Thyroid gland (tissue), 4 donors: ENCODE measurements around the gene VGLL4. TPM values are rescaled to one million over a fixed set of nuclear protein-coding genes. Genes with fewer than 3 reads are reported as not detected.

Experiments
- DNase-seq, 2 donors: peaks; one replicate each; pipeline ENCODE4 v3.0.0-alpha.2; 2019
- H3K27ac ChIP-seq, 3 donors: fragments of 200-600 bp; sonication (generic); 1 replicate in 2 of 3; 2 replicates in 1 of 3; pipeline ENCODE4 v1.5.1; 2016 to 2019; ENCODE audit warnings: mild to moderate bottlenecking in 1 of 3, moderate library complexity in 1 of 3
- H3K27me3 ChIP-seq: fragments of 200-600 bp; sonication (generic); one replicate; pipeline ENCODE4 v1.5.1; 2019
- H3K36me3 ChIP-seq, 2 donors: fragments of 200-600 bp; sonication (generic); one replicate each; pipeline ENCODE4 v1.5.1; 2016 to 2019
- H3K4me1 ChIP-seq, 2 donors: fragments of 200-600 bp; sonication (generic); one replicate each; pipeline ENCODE4 v1.5.1; 2017 to 2019
- H3K4me3 ChIP-seq, 3 donors: fragments of 200-600 bp; sonication (generic); replicated peaks in 1 of 3; 1 replicate in 2 of 3; 2 replicates in 1 of 3; pipeline ENCODE4 v1.5.1; 2016; ENCODE audit warnings: mild to moderate bottlenecking in 1 of 3
- H3K9me3 ChIP-seq: fragments of 200-600 bp; sonication (generic); one replicate; pipeline ENCODE4 v1.5.1; 2017
- POLR2A ChIP-seq, 2 donors: fragments of 450-650 bp; IDR thresholded peaks; one replicate each; pipeline ENCODE4 v1.6.1; 2017; ENCODE audit warnings: antibody characterized with exemption in 2 of 2, mild to moderate bottlenecking in 2 of 2, moderate library complexity in 1 of 2
- WGBS, 2 donors: methylation state at CpG; one replicate each; pipeline ENCODE4 v1.1.5; 2017; 5-methylcytosine and 5-hydroxymethylcytosine counted together
- intact Hi-C: fragments of 100-400 bp; cut with DNase I; formaldehyde crosslinking; loops from one replicate; pipeline ENCODE4 v1.15.1; 2023
- total RNA-seq, 4 donors: library from RNA; depleted of rRNA; stranded (reverse); fragments of >200 nt; gene quantifications; one replicate each; pipeline ENCODE4 v1.2.3, GENCODE V29; 2016
- TF ChIP-seq, protein P1 (sequence below), 6 experiments: fragments of 200-600 bp in 3 of 6; fragments of 450-650 bp in 3 of 6; sonication (generic) in 3 of 6; IDR thresholded peaks; one replicate each; pipeline ENCODE4 v1.5.1; 2016 to 2019; ENCODE audit warnings: antibody characterized with exemption in 6 of 6, mild to moderate bottlenecking in 2 of 6, inconsistent platforms in 1 of 6, moderate library complexity in 1 of 6

The VGLL4 gene
- total RNA-seq, 4 donors from 2014 or later = 96.0 to 142 (median 131) TPM

GRCh38 chr3:11510356-11510755, 133.4 kb downstream of the VGLL4 start:
- DNase-seq = no peak
- no peak for TF ChIP-seq POLR2A (IDR thresholded peaks at IDR 0.05)
- TF ChIP-seq, protein P1, sequence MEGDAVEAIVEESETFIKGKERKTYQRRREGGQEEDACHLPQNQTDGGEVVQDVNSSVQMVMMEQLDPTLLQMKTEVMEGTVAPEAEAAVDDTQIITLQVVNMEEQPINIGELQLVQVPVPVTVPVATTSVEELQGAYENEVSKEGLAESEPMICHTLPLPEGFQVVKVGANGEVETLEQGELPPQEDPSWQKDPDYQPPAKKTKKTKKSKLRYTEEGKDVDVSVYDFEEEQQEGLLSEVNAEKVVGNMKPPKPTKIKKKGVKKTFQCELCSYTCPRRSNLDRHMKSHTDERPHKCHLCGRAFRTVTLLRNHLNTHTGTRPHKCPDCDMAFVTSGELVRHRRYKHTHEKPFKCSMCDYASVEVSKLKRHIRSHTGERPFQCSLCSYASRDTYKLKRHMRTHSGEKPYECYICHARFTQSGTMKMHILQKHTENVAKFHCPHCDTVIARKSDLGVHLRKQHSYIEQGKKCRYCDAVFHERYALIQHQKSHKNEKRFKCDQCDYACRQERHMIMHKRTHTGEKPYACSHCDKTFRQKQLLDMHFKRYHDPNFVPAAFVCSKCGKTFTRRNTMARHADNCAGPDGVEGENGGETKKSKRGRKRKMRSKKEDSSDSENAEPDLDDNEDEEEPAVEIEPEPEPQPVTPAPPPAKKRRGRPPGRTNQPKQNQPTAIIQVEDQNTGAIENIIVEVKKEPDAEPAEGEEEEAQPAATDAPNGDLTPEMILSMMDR (IDR thresholded peaks at IDR 0.05) = no peak
- WGBS, 2 donors = 77 to 79% methylated on average over 5 of the region's 5 CpGs
- no peaks in the 10 kb centered on the region for H3K9me3 ChIP-seq
- H3K4me3 ChIP-seq = no peak overlapping the region
- H3K36me3 ChIP-seq = no peaks in the 10 kb centered on the region
- peaks cover 54 to 67% of the 10 kb centered on the region in 2 donors for H3K4me1 ChIP-seq
- peak overlapping the region; percentile 76 to 94 (median 89) for H3K27ac ChIP-seq
- intact Hi-C loops = no loop called here
- H3K27me3 ChIP-seq = no peaks in the 10 kb centered on the region

DNA sequence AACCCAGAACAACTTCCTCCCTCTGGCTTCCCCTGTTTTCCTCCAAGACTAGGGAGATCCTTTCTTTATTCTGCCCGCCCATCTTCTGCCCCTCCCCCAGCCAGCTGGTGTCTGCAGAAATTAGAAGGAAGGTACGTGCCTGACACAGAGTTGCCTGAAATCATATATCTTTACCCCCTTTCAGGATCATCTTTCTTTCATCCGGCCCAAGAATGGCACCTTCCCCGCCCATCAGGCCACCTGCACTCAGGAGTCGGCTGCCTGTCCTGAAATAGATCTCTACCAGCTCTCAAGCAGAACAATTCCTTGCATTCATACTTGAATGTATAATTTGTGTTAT, 133.7 kb downstream of the VGLL4 start:
- TF ChIP-seq POLR2A (IDR thresholded peaks at IDR 0.05) = no peak
- TF ChIP-seq, protein P1 (IDR thresholded peaks at IDR 0.05) = no peak
- WGBS, 2 donors = 70 to 74% methylated on average over 5 of the region's 5 CpGs
- H3K4me1 ChIP-seq = peaks cover 57 to 69% of the 10 kb centered on the region in 2 donors
- H3K36me3 ChIP-seq = no peaks in the 10 kb centered on the region
- H3K4me3 ChIP-seq = no peak overlapping the region
- no peak for DNase-seq
- intact Hi-C loops = no loop called here
- peak overlapping the region; percentile 76 to 94 (median 89) for H3K27ac ChIP-seq
- no peaks in the 10 kb centered on the region for H3K27me3 ChIP-seq
- no peaks in the 10 kb centered on the region for H3K9me3 ChIP-seq

DNA sequence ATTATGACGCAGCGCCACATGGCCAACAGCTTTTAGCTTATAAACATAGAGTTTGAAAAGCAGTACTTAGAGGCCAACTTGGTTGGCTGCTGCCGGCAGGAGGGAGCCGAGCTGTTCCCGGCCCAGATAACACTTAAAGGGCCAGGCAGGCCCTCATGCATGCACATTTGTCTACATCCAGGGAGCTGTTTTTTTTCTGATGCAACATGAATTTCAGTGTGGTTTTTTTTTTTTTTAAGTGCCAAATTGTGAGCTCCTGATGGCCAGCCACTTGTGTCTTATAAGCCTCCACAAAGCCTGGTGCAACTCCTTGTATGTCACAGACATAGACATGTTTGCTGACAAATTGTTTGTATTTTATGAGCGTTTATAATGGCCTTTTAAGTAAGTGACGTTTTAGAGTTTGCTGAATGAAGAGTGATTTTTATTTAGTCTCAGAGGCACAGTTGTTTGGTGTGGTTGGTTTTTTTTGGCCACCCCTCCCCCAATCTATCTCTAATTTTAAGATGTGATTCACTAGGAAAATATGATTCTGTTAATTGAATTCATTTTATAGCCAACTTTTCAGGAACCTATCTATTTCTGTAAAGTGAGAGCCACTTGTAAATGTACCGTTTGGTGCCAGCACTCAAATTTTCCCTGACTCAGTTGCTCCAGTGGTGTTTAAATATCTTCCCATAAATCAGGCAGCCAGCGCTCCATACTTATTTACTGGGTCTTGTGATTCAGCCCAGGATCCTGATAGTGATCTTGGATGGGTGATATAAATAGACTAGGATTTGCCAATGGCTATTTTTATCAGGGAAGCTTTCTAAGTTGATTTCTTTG, 134.3 kb downstream of the VGLL4 start:
- Histone ChIP-seq H3K4me1 (peaks cover 56 to 64% of the 10 kb centered on the region in 2 donors), H3K36me3 (no peaks in the 10 kb centered on the region), H3K27me3 (no peaks in the 10 kb centered on the region), H3K4me3 (no peak overlapping the region), H3K9me3 (no peaks in the 10 kb centered on the region), H3K27ac (peak overlapping the region; percentile 89 to 94 (median 90))
- 9 to 14% methylated on average over 9 of the region's 9 CpGs for WGBS, 2 donors
- peak; percentile 93 to 94 for DNase-seq
- intact Hi-C loops = no loop called here
- TF ChIP-seq, protein P1 (IDR thresholded peaks at IDR 0.05) = peak in 4 of 6 experiments; percentile 9 to 47 (median 38)
- TF ChIP-seq POLR2A (IDR thresholded peaks at IDR 0.05) = peak in 1 of 2 donors; percentile 48

DNA sequence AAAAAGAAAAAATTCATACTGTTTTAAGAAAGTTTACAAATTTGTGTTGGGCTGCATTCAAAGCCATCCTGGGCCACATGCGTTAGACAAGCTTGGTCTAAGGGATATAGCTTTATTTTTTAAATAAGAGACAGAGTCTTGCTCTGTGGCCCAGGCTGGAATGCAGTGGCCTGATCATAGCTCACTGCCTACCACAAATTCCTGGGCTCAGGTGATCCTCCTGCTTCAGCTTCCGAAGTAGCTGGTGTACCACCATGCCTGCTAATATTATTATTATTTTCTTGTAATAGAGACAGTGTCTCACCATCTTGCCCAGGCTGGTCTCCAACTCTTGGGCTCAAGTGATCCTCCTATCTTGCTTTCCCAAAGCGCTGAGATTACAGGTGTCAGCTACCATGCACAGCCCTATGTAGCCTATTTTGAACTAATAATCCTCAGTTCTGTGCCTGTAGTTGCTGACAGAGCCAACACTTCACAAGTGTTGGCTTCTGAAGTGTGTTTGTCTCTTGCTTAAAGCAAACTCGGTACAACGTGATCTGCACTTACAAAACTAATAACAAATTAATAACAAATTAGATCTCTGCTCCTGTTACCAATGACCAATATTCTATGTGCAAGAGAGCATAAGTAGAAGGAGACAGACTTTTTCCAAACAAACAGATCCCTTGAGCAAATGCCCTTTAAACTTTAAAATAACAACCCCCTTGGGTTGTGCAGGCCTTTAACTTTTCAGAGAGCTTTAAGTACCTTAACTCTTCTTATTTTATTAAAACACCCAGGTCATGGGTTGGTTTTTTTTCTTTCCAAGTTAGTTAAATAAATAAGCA, 135.2 kb downstream of the VGLL4 start:
- no peak overlapping the region for H3K4me3 ChIP-seq
- H3K27ac ChIP-seq = peak overlapping the region; percentile 89 to 94 (median 90)
- peaks cover 48 to 55% of the 10 kb centered on the region in 2 donors for H3K4me1 ChIP-seq
- peak; percentile 54 to 56 for DNase-seq
- intact Hi-C loops = no loop called here
- 43 to 45% methylated on average over 5 of the region's 5 CpGs for WGBS, 2 donors
- TF ChIP-seq POLR2A (IDR thresholded peaks at IDR 0.05) = peak in 1 of 2 donors; percentile 11
- TF ChIP-seq, protein P1 (IDR thresholded peaks at IDR 0.05) = no peak
- H3K27me3 ChIP-seq = no peaks in the 10 kb centered on the region
- H3K36me3 ChIP-seq = no peaks in the 10 kb centered on the region
- no peaks in the 10 kb centered on the region for H3K9me3 ChIP-seq
